Neural crest cell (in vitro differentiated cells): ENCODE measurements around the gene QRSL1. TPM values are rescaled to one million over a fixed set of nuclear protein-coding genes. Genes with fewer than 3 reads are reported as not detected.

Experiments
- DNase-seq: peaks from one replicate; pipeline ENCODE4 v3.0.0; 2021; ENCODE audit warnings: low read depth, mixed read lengths, low spot score
- H3K27ac Mint-ChIP-seq: one replicate; pipeline ENCODE4 v1.8.0; 2021; ENCODE audit warnings: mild to moderate bottlenecking, mixed read lengths; ENCODE audit not compliant: unreplicated experiment
- H3K27me3 Mint-ChIP-seq: 2 replicates; pipeline ENCODE4 v1.8.0; 2021; ENCODE audit warnings: low read depth, mild to moderate bottlenecking, mixed read lengths
- H3K36me3 Mint-ChIP-seq: 2 replicates; pipeline ENCODE4 v1.8.0; 2021; ENCODE audit warnings: low read depth, mild to moderate bottlenecking, mixed read lengths
- H3K4me1 Mint-ChIP-seq: 2 replicates; pipeline ENCODE4 v1.8.0; 2021; ENCODE audit warnings: mixed read lengths
- H3K4me3 Mint-ChIP-seq: one replicate; pipeline ENCODE4 v1.8.0; 2021; ENCODE audit warnings: mild to moderate bottlenecking, mixed read lengths
- H3K9me3 Mint-ChIP-seq: 2 replicates; pipeline ENCODE4 v1.8.0; 2021; ENCODE audit warnings: mixed read lengths
- CTCF ChIP-seq: fragments of 200-600 bp; sonication (generic); conservative IDR thresholded peaks from 2 replicates; pipeline ENCODE4 v1.5.0; 2021; ENCODE audit warnings: antibody characterized with exemption, mild to moderate bottlenecking
- total RNA-seq: library from RNA; stranded (reverse); gene quantifications from 2 replicates; pipeline ENCODE4 v1.2.1, GENCODE V29; 2021

Gene QRSL1
- total RNA-seq, 1 donor from 2014 or later, result 18.4 TPM

DNA sequence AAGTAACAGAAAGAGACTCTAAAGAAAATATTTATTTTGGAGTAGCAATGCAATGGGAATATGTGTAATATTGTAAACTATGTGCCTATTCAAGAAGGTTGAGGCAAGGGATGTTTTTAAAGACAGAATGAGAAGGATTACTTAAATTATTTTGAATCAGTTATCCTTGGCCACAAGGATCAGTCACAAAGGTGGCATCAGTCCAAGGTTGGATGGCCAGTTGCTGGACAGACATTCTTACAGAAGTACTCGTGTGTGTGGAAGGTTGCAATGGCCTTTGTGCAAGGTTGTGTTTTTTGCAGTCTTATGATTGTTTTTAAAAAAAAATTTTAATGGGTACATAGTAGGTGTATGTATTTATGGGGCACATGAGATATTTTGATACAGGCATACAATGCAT is 2.0 kb downstream of the QRSL1 start:
- peaks cover 23% of the 10 kb centered on the region for H3K4me1 Mint-ChIP-seq
- peak overlapping the region; percentile 75 for H3K4me3 Mint-ChIP-seq
- H3K27ac Mint-ChIP-seq, result no peak overlapping the region
- no peak for DNase-seq
- peaks cover 4% of the 10 kb centered on the region for H3K36me3 Mint-ChIP-seq
- no peaks in the 10 kb centered on the region for H3K27me3 Mint-ChIP-seq
- no peak for TF ChIP-seq CTCF
- H3K9me3 Mint-ChIP-seq, result no peaks in the 10 kb centered on the region

DNA sequence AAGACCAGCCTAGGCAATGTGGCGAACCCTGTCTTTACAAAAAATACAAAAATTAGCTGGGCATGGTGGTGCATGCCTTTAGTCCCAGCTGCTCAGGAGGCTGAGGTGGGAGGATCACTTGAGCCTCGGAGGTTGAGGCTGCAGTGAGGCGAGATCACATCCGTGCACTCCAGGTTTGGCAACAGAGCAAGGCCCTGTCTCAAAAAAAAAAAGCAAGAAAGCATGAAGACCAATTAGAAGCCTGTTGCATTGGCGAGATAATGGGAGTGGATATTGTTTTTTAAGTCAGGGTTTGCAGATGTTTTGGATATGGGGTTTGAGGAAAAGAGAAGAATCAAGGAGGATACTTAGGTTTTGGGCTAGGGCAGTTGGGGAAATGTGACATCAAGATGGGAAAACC is 5.2 kb downstream of the QRSL1 start:
- Mint-ChIP-seq H3K27me3 (no peaks in the 10 kb centered on the region), H3K27ac (no peak overlapping the region), H3K4me1 (peaks cover 18% of the 10 kb centered on the region), H3K4me3 (no peak overlapping the region), H3K9me3 (no peaks in the 10 kb centered on the region), H3K36me3 (peaks cover 10% of the 10 kb centered on the region)
- no peak for TF ChIP-seq CTCF
- DNase-seq, result no peak

- Mint-ChIP-seq H3K27ac (no peak overlapping the region), H3K36me3 (peaks cover 10% of the 10 kb centered on the region), H3K9me3 (no peaks in the 10 kb centered on the region), H3K27me3 (no peaks in the 10 kb centered on the region), H3K4me1 (peaks cover 11% of the 10 kb centered on the region), H3K4me3 (no peak overlapping the region)
- DNase-seq, result no peak
- TF ChIP-seq CTCF, result no peak
Observed at GRCh38 chr6:106637051-106637716, 7.8 kb downstream of the QRSL1 start.

- H3K36me3 Mint-ChIP-seq, result peaks cover 12% of the 10 kb centered on the region
- no peaks in the 10 kb centered on the region for H3K27me3 Mint-ChIP-seq
- no peaks in the 10 kb centered on the region for H3K9me3 Mint-ChIP-seq
- TF ChIP-seq CTCF, result no peak
- DNase-seq, result no peak
- H3K4me3 Mint-ChIP-seq, result no peak overlapping the region
- H3K4me1 Mint-ChIP-seq, result peaks cover 11% of the 10 kb centered on the region
- no peak overlapping the region for H3K27ac Mint-ChIP-seq
Observed at GRCh38 chr6:106637717-106638341, 8.5 kb downstream of the QRSL1 start.

DNA sequence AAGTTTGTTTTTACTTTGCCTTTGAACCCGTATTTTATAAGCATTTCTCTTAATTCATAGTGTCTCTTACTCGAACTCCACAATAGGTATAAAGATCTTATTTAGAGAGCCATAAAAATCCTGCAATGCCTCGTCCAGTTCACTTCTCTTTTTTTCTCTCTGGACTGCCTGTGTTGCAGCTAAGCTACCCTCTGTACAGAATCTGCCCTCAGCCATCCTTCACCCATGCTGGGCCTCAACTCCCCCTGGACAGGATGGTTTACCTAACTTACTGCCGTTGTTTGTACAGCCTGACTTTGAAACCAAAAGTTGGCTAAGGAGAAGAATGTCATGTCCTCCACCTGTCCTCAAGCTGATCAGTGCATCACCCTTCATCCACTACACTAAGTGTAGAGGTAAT is 10.4 kb downstream of the QRSL1 start:
- no peak for TF ChIP-seq CTCF

More for the DNA sequence above, 10.4 kb downstream of the QRSL1 start:
- no peaks in the 10 kb centered on the region for H3K9me3 Mint-ChIP-seq
- peaks cover 14% of the 10 kb centered on the region for H3K36me3 Mint-ChIP-seq
- no peaks in the 10 kb centered on the region for H3K27me3 Mint-ChIP-seq
- no peak for DNase-seq
- peaks cover 11% of the 10 kb centered on the region for H3K4me1 Mint-ChIP-seq
- no peak overlapping the region for H3K4me3 Mint-ChIP-seq
- H3K27ac Mint-ChIP-seq, result no peak overlapping the region
